ENCODE measurements around the gene NTRK2.

DNA sequence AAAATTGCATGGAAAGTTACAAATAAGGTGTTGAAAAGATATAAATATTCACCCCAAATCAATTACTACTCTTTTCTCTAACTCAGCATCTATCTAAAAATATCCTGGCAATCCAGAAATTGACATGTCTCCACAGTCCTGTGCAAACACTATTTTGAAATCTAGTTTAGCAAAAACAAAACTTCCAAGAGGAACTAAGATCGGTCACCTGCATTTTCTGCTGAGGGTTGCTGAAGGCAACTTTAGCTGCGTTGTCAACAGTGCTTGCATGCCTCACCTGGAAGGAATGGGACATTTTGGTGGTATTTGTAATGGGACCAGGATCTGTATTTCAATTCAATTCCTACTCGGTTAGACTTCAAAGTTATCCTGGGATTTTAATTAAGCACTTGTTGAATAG lies 398.3 kb downstream of the NTRK2 start:
- TF ChIP-seq, protein P1, sequence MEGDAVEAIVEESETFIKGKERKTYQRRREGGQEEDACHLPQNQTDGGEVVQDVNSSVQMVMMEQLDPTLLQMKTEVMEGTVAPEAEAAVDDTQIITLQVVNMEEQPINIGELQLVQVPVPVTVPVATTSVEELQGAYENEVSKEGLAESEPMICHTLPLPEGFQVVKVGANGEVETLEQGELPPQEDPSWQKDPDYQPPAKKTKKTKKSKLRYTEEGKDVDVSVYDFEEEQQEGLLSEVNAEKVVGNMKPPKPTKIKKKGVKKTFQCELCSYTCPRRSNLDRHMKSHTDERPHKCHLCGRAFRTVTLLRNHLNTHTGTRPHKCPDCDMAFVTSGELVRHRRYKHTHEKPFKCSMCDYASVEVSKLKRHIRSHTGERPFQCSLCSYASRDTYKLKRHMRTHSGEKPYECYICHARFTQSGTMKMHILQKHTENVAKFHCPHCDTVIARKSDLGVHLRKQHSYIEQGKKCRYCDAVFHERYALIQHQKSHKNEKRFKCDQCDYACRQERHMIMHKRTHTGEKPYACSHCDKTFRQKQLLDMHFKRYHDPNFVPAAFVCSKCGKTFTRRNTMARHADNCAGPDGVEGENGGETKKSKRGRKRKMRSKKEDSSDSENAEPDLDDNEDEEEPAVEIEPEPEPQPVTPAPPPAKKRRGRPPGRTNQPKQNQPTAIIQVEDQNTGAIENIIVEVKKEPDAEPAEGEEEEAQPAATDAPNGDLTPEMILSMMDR (IDR thresholded peaks at IDR 0.05 in 4 of 5, conservative IDR thresholded peaks at IDR 0.05 in 1 of 5): no peak
- TF ChIP-seq POLR2A (IDR thresholded peaks at IDR 0.05): no peak
